Measurements from ENCODE around the gene MRPL55.
A peak's percentile ranks its signal among the peaks of the same experiment; 100 is the strongest.

The MRPL55 gene

GRCh38 chr1:228147151-228147693, 38.1 kb upstream of the MRPL55 start:
- DNase-seq, result no peak

GRCh38 chr1:228146417-228147150, 37.5 kb upstream of the MRPL55 start:
- DNase-seq, result no peak

- no peak for DNase-seq
Observed at GRCh38 chr1:228145463-228146416, 36.6 kb upstream of the MRPL55 start.

GRCh38 chr1:228144993-228145343, 35.9 kb upstream of the MRPL55 start:
- no peak for DNase-seq

- DNase-seq, result no peak
Observed at GRCh38 chr1:228144193-228144992, 35.3 kb upstream of the MRPL55 start.

- no peak for DNase-seq
Observed at GRCh38 chr1:228143480-228144192, 34.5 kb upstream of the MRPL55 start.

- no peak for DNase-seq
Observed at GRCh38 chr1:228142701-228143136, 33.6 kb upstream of the MRPL55 start.

GRCh38 chr1:228142155-228142691, 33.1 kb upstream of the MRPL55 start:
- no peak for DNase-seq

GRCh38 chr1:228141226-228142044, 32.3 kb upstream of the MRPL55 start:
- DNase-seq, result peak; percentile 46

- peak; percentile 50 for DNase-seq
Observed at GRCh38 chr1:228140724-228141225, 31.7 kb upstream of the MRPL55 start.

- DNase-seq, result peak; percentile 100
Observed at GRCh38 chr1:228139931-228140723, 31.0 kb upstream of the MRPL55 start, which contains the start of gene GUK1. GUK1 (plus strand) TSS chr1:228140279; CDS start chr1:228140303, 24 bp downstream.

GRCh38 chr1:228139406-228139930, 30.4 kb upstream of the MRPL55 start:
- DNase-seq, result no peak

GRCh38 chr1:228136901-228137300, 27.8 kb upstream of the MRPL55 start:
- DNase-seq, result peak; percentile 43

GRCh38 chr1:228134591-228134990, 25.5 kb upstream of the MRPL55 start:
- DNase-seq, result no peak

- no peak for DNase-seq
Observed at GRCh38 chr1:228131766-228132165, 22.7 kb upstream of the MRPL55 start.

- DNase-seq, result no peak
Observed at GRCh38 chr1:228125185-228125584, 16.1 kb upstream of the MRPL55 start.

- DNase-seq, result no peak
Observed at GRCh38 chr1:228123505-228123904, 14.4 kb upstream of the MRPL55 start.

- DNase-seq, result no peak
Observed at GRCh38 chr1:228122921-228123441, 13.9 kb upstream of the MRPL55 start.

GRCh38 chr1:228120857-228121489, 11.9 kb upstream of the MRPL55 start:
- DNase-seq, result no peak

Measured in DMS53 (cell line).